Neural cell (in vitro differentiated cells): Measurements from ENCODE around the gene PTOV1. TPM values are rescaled to one million over a fixed set of nuclear protein-coding genes. Genes with fewer than 3 reads are reported as not detected.

ENCODE experiments used
- H2AFZ ChIP-seq: fragments of 200-600, 300-800 bp; sonication (generic), shearing (Covaris generic); 2 replicates; pipeline ENCODE4 v1.6.0; 2014; ENCODE audit warnings: low read depth, mild to moderate bottlenecking, antibody characterized with exemption, low read length, moderate library complexity
- H3F3A ChIP-seq: fragments of 200-600 bp; shearing (Covaris generic); 2 replicates; pipeline ENCODE4 v1.6.1; 2016; ENCODE audit warnings: mild to moderate bottlenecking, moderate library complexity, mixed read lengths, antibody characterized with exemption, low read length; ENCODE audit not compliant: insufficient read depth, poor library complexity, severe bottlenecking
- H3K27ac ChIP-seq: fragments of 200-600, 300-800 bp; sonication (generic), shearing (Covaris generic); 2 replicates; pipeline ENCODE4 v1.5.1; 2014; ENCODE audit warnings: mild to moderate bottlenecking, low read length, moderate library complexity
- H3K27me3 ChIP-seq: fragments of 300-800, 200-600 bp; sonication (generic), shearing (Covaris generic); 2 replicates; pipeline ENCODE4 v1.6.0; 2014; ENCODE audit warnings: mild to moderate bottlenecking, low read depth, low read length, moderate library complexity; ENCODE audit not compliant: insufficient read depth
- H3K36me3 ChIP-seq: fragments of 300-800, 200-600 bp; sonication (generic), shearing (Covaris generic); 2 replicates; pipeline ENCODE4 v1.5.1; 2014; ENCODE audit warnings: mild to moderate bottlenecking, antibody characterized with exemption, low read length, moderate library complexity; ENCODE audit not compliant: insufficient read depth
- H3K4me2 ChIP-seq: fragments of 300-800, 200-600 bp; sonication (generic), shearing (Covaris generic); 2 replicates; pipeline ENCODE4 v1.6.0; 2014; ENCODE audit warnings: mild to moderate bottlenecking, low read length
- H3K4me3 ChIP-seq: fragments of 300-800, 200-600 bp; sonication (generic), shearing (Covaris generic); 2 replicates; pipeline ENCODE4 v1.5.1; 2014; ENCODE audit warnings: mild to moderate bottlenecking, low read length, moderate library complexity
- H3K79me2 ChIP-seq: fragments of 200-600 bp; shearing (Covaris generic); replicated peaks from 2 replicates; pipeline ENCODE4 v1.6.0; 2014; ENCODE audit warnings: mild to moderate bottlenecking, low read length, moderate library complexity; ENCODE audit not compliant: insufficient read depth
- H3K9ac ChIP-seq: fragments of 300-800, 200-600 bp; sonication (generic), shearing (Covaris generic); 2 replicates; pipeline ENCODE4 v1.6.1; 2016; ENCODE audit warnings: mild to moderate bottlenecking, low read length, mixed read lengths
- H3K9me2 ChIP-seq: fragments of 200-600 bp; shearing (Covaris generic); 2 replicates; pipeline ENCODE4 v1.6.1; 2016; ENCODE audit warnings: mild to moderate bottlenecking, low read length, mixed read lengths; ENCODE audit not compliant: insufficient read depth
- H3K9me3 ChIP-seq: fragments of 200-600, 300-800 bp; sonication (generic), shearing (Covaris generic); 2 replicates; pipeline ENCODE4 v1.6.1; 2016; ENCODE audit warnings: mild to moderate bottlenecking, mixed run types, low read length, moderate library complexity, mixed read lengths
- H4K20me1 ChIP-seq: fragments of 200-600 bp; shearing (Covaris generic); 2 replicates; pipeline ENCODE4 v1.6.1; 2016; ENCODE audit warnings: mild to moderate bottlenecking, mixed run types; ENCODE audit not compliant: insufficient read depth
- EP300 ChIP-seq: fragments of 450-650 bp; conservative IDR thresholded peaks from 2 replicates; pipeline ENCODE4 v1.6.1; 2014; ENCODE audit warnings: antibody characterized with exemption, mild to moderate bottlenecking, moderate library complexity; ENCODE audit not compliant: poor library complexity, severe bottlenecking
- EZH2 ChIP-seq: fragments of 200-600, 300-800 bp; shearing (Covaris generic), sonication (generic); IDR thresholded peaks from 2 replicates; pipeline ENCODE4 v1.6.1; 2014; ENCODE audit warnings: antibody characterized with exemption, low read length, borderline replicate concordance, mild to moderate bottlenecking; ENCODE audit not compliant: insufficient read depth, poor library complexity, severe bottlenecking
- MXI1 ChIP-seq: fragments of 450-650 bp; conservative IDR thresholded peaks from 2 replicates; pipeline ENCODE4 v1.6.1; 2014; ENCODE audit warnings: antibody characterized with exemption, mild to moderate bottlenecking; ENCODE audit not compliant: poor library complexity, severe bottlenecking
- POLR2AphosphoS5 ChIP-seq: IDR thresholded peaks from 2 replicates; pipeline ENCODE4 v1.6.1; 2012
- RAD21 ChIP-seq: fragments of 450-650 bp; conservative IDR thresholded peaks from 2 replicates; pipeline ENCODE4 v1.6.1; 2014; ENCODE audit warnings: antibody characterized with exemption, mild to moderate bottlenecking, moderate library complexity
- SMC3 ChIP-seq: fragments of 450-650 bp; conservative IDR thresholded peaks from 2 replicates; pipeline ENCODE4 v1.6.1; 2014; ENCODE audit warnings: antibody characterized with exemption, mild to moderate bottlenecking, moderate library complexity; ENCODE audit not compliant: poor library complexity
- TAF1 ChIP-seq: IDR thresholded peaks from 2 replicates; pipeline ENCODE4 v1.6.1; 2012; ENCODE audit warnings: low read depth
- polyA plus RNA-seq: library from polyadenylated mRNA; depleted of rRNA; stranded (reverse); fragments of >200 nt; gene quantifications from 2 replicates; pipeline ENCODE4 v1.2.3, GENCODE V29; 2014
- TF ChIP-seq, protein P1 (sequence below): fragments of 450-650 bp; IDR thresholded peaks from 2 replicates; pipeline ENCODE4 v1.5.1; 2014; ENCODE audit warnings: antibody characterized with exemption, mild to moderate bottlenecking, moderate library complexity; ENCODE audit not compliant: poor library complexity, severe bottlenecking
- TF ChIP-seq, protein P2 (sequence below): IDR thresholded peaks from 2 replicates; pipeline ENCODE4 v1.6.1; 2012; ENCODE audit warnings: borderline replicate concordance

PTOV1 gene
- polyA plus RNA-seq, 1 donor from 2014 or later: 199 TPM

GRCh38 chr19:49845414-49845813 is 5.5 kb upstream of the PTOV1 start:
- Histone ChIP-seq H3K9me2 (no peaks in the 10 kb centered on the region), H3K79me2 (no peaks in the 10 kb centered on the region), H4K20me1 (no peaks in the 10 kb centered on the region), H3K27ac (no peak overlapping the region), H3K9ac (no peak overlapping the region), H3K27me3 (no peaks in the 10 kb centered on the region), H3F3A (no peaks in the 10 kb centered on the region), H3K4me3 (no peak overlapping the region), H3K36me3 (peaks cover 7% of the 10 kb centered on the region), H2AFZ (no peak overlapping the region), H3K9me3 (no peaks in the 10 kb centered on the region), H3K4me2 (no peak overlapping the region)
- no peak for TF ChIP-seq RAD21

DNA sequence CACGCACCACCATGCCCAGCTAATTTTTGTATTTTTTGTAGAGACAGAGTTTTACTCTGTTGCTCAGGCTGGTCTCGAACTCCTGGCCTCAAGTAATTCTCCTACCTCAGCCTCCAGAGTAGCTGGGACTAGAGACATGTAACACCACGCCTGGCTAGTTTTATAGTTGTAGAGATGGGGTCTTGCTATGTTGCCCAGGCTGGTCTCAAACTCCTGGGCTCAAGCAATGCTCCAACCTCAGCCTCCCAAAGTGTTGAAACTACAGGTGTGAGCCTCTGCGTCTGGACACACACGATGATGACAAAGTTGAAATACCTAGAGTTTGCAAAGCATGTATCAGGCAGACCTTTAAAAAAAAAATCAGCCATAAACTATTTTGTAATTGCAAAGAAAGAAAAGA is 4.6 kb upstream of the PTOV1 start:
- H3K79me2 ChIP-seq: no peaks in the 10 kb centered on the region
- no peaks in the 10 kb centered on the region for H3K9me2 ChIP-seq
- H3K9ac ChIP-seq: no peak overlapping the region
- no peak overlapping the region for H3K27ac ChIP-seq
- TF ChIP-seq, protein P1, sequence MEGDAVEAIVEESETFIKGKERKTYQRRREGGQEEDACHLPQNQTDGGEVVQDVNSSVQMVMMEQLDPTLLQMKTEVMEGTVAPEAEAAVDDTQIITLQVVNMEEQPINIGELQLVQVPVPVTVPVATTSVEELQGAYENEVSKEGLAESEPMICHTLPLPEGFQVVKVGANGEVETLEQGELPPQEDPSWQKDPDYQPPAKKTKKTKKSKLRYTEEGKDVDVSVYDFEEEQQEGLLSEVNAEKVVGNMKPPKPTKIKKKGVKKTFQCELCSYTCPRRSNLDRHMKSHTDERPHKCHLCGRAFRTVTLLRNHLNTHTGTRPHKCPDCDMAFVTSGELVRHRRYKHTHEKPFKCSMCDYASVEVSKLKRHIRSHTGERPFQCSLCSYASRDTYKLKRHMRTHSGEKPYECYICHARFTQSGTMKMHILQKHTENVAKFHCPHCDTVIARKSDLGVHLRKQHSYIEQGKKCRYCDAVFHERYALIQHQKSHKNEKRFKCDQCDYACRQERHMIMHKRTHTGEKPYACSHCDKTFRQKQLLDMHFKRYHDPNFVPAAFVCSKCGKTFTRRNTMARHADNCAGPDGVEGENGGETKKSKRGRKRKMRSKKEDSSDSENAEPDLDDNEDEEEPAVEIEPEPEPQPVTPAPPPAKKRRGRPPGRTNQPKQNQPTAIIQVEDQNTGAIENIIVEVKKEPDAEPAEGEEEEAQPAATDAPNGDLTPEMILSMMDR: no peak
- no peak for TF ChIP-seq MXI1
- TF ChIP-seq RAD21: no peak
- H2AFZ ChIP-seq: no peak overlapping the region
- H3K27me3 ChIP-seq: no peaks in the 10 kb centered on the region
- H3F3A ChIP-seq: no peaks in the 10 kb centered on the region
- no peaks in the 10 kb centered on the region for H4K20me1 ChIP-seq
- no peak overlapping the region for H3K4me3 ChIP-seq
- H3K4me2 ChIP-seq: no peak overlapping the region
- no peaks in the 10 kb centered on the region for H3K9me3 ChIP-seq
- H3K36me3 ChIP-seq: peaks cover 4% of the 10 kb centered on the region

DNA sequence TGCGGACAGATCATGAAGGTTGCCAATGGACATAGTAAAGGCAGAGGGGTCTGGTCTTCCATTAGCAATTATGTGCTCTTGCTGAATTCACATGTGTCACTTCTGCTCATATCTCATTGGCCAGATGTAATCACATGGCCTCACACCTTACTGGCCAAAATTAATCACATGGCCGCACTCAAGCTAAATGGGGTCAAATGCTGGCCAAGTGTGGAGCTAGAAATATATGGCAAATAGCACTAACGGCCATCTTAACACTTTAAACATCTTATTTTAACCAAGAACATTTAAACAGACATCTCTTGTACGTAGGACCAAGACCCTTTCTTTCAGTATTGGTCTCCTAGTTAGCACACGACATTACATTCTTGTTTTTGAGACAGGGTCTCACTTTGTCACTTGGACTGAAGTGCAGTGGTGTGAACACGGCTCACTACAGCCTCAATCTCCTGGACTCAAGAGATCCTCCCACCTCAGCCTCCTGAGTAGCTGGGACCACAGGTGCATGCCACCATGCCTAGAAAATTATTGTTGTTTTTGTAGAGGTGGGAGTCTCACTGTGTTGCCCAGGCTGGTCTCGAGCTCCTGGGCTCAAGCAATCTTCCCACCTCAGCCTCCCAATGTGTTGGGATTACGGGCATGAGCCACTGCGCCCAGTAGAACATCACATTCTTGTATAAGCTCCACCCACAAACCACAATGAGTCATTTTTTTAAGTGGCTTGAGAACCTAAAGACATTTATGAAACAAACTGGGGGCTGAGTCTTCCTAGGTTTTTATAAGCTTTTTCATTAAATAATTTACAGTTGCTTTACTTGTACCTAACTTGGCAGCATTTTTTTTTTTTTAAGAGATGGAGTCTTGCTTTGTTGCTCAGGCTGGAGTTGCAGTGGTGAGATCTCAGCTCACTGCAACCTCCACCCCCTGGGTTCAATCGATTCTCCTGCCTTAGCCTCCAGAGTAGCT is 2.9 kb upstream of the PTOV1 start:
- Histone ChIP-seq H3K36me3 (peaks cover 4% of the 10 kb centered on the region), H3K79me2 (peaks cover 14% of the 10 kb centered on the region), H3F3A (no peaks in the 10 kb centered on the region), H3K9me3 (no peaks in the 10 kb centered on the region), H4K20me1 (peaks cover 10% of the 10 kb centered on the region), H3K9me2 (no peaks in the 10 kb centered on the region), H2AFZ (no peak overlapping the region), H3K27me3 (no peaks in the 10 kb centered on the region), H3K4me2 (no peak overlapping the region), H3K27ac (no peak overlapping the region), H3K4me3 (no peak overlapping the region), H3K9ac (no peak overlapping the region)
- TF ChIP-seq RAD21: no peak
- TF ChIP-seq, protein P2, sequence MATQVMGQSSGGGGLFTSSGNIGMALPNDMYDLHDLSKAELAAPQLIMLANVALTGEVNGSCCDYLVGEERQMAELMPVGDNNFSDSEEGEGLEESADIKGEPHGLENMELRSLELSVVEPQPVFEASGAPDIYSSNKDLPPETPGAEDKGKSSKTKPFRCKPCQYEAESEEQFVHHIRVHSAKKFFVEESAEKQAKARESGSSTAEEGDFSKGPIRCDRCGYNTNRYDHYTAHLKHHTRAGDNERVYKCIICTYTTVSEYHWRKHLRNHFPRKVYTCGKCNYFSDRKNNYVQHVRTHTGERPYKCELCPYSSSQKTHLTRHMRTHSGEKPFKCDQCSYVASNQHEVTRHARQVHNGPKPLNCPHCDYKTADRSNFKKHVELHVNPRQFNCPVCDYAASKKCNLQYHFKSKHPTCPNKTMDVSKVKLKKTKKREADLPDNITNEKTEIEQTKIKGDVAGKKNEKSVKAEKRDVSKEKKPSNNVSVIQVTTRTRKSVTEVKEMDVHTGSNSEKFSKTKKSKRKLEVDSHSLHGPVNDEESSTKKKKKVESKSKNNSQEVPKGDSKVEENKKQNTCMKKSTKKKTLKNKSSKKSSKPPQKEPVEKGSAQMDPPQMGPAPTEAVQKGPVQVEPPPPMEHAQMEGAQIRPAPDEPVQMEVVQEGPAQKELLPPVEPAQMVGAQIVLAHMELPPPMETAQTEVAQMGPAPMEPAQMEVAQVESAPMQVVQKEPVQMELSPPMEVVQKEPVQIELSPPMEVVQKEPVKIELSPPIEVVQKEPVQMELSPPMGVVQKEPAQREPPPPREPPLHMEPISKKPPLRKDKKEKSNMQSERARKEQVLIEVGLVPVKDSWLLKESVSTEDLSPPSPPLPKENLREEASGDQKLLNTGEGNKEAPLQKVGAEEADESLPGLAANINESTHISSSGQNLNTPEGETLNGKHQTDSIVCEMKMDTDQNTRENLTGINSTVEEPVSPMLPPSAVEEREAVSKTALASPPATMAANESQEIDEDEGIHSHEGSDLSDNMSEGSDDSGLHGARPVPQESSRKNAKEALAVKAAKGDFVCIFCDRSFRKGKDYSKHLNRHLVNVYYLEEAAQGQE: no peak
- TF ChIP-seq, protein P1: no peak
- no peak for TF ChIP-seq MXI1
- no peak for TF ChIP-seq EP300
- TF ChIP-seq EZH2: no peak
- TF ChIP-seq POLR2AphosphoS5: no peak
- TF ChIP-seq TAF1: no peak
- TF ChIP-seq SMC3: no peak
